ENCODE results near the gene SPR.

DNA sequence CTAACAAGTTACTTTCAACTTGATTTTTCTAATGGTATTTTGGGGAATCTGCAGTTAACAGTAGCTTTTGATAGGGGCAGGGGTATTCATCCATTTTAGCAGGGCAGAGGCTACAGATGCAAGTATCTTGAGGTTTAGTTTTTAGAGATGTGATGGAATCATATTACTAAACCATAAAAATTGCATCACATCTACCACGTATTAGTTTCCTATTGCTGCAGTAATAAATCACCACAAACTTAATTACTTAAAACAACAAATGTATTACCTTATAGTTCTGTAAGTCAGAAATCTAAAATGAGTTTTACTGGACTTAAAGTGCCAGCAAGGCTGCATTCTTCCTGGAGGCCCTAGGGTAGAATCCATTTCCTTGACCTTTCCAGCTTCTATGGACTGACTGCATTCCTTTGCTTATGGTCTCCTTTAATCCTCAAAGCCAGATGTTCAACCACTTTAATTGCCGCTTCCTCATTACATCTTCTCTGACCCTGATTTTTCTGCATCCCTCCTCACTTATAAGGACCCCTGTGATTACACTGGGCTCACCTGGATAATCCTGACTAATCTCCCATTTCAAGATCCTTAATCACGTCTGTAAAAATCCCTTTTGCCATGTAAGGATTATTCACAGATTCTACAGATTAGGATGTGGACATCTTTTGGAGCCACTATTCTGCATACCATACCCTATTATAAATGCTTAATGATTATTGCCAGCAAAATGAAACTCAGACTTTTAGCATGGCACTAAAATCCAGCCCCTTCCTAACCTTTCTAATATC is 39.5 kb upstream of the SPR start:
- TF ChIP-seq, protein P1, sequence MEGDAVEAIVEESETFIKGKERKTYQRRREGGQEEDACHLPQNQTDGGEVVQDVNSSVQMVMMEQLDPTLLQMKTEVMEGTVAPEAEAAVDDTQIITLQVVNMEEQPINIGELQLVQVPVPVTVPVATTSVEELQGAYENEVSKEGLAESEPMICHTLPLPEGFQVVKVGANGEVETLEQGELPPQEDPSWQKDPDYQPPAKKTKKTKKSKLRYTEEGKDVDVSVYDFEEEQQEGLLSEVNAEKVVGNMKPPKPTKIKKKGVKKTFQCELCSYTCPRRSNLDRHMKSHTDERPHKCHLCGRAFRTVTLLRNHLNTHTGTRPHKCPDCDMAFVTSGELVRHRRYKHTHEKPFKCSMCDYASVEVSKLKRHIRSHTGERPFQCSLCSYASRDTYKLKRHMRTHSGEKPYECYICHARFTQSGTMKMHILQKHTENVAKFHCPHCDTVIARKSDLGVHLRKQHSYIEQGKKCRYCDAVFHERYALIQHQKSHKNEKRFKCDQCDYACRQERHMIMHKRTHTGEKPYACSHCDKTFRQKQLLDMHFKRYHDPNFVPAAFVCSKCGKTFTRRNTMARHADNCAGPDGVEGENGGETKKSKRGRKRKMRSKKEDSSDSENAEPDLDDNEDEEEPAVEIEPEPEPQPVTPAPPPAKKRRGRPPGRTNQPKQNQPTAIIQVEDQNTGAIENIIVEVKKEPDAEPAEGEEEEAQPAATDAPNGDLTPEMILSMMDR (tag by site-specific recombination; IDR thresholded peaks at IDR 0.05): no peak
- TF ChIP-seq BCL11A (tag by site-specific recombination; IDR thresholded peaks at IDR 0.05; ENCODE audit: low read depth) (no peak), GFI1B (tag by site-specific recombination; IDR thresholded peaks at IDR 0.05) (no peak), ZNF10 (tag by site-specific recombination; IDR thresholded peaks at IDR 0.05) (no peak), ZNF214 (tag by site-specific recombination; IDR thresholded peaks at IDR 0.05; ENCODE audit: borderline replicate concordance) (no peak), OSR2 (tag by site-specific recombination; IDR thresholded peaks at IDR 0.05) (no peak), ZFP41 (tag by site-specific recombination; IDR thresholded peaks at IDR 0.05; ENCODE audit: borderline replicate concordance) (no peak), ZNF843 (tag by site-specific recombination; IDR thresholded peaks at IDR 0.05) (no peak), ZNF174 (tag by site-specific recombination; IDR thresholded peaks at IDR 0.05) (no peak), ZBTB1 (tag by site-specific recombination; IDR thresholded peaks at IDR 0.05) (no peak)
- TF ChIP-seq, protein P2, sequence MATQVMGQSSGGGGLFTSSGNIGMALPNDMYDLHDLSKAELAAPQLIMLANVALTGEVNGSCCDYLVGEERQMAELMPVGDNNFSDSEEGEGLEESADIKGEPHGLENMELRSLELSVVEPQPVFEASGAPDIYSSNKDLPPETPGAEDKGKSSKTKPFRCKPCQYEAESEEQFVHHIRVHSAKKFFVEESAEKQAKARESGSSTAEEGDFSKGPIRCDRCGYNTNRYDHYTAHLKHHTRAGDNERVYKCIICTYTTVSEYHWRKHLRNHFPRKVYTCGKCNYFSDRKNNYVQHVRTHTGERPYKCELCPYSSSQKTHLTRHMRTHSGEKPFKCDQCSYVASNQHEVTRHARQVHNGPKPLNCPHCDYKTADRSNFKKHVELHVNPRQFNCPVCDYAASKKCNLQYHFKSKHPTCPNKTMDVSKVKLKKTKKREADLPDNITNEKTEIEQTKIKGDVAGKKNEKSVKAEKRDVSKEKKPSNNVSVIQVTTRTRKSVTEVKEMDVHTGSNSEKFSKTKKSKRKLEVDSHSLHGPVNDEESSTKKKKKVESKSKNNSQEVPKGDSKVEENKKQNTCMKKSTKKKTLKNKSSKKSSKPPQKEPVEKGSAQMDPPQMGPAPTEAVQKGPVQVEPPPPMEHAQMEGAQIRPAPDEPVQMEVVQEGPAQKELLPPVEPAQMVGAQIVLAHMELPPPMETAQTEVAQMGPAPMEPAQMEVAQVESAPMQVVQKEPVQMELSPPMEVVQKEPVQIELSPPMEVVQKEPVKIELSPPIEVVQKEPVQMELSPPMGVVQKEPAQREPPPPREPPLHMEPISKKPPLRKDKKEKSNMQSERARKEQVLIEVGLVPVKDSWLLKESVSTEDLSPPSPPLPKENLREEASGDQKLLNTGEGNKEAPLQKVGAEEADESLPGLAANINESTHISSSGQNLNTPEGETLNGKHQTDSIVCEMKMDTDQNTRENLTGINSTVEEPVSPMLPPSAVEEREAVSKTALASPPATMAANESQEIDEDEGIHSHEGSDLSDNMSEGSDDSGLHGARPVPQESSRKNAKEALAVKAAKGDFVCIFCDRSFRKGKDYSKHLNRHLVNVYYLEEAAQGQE (tag by site-specific recombination; IDR thresholded peaks at IDR 0.05): no peak

Data from HEK293 (cell line).